PC-9 (cell line): ENCODE measurements around the gene SLFNL1. TPM values are rescaled to one million over a fixed set of nuclear protein-coding genes. Genes with fewer than 3 reads are reported as not detected.

ENCODE experiments used
- BruUV-seq: library from RNA; stranded (reverse); fragments of 400-500 nt; replicated peaks from 2 replicates; lab custom pipeline; 2021; lab: Mats Ljungman, UMichigan
- CTCF ChIA-PET: fragments of 300-600 bp; sonication (Branson Sonifier 250); formaldehyde crosslinking; loops from one replicate; lab custom pipeline; 2022; ENCODE audit warnings: antibody characterized with exemption; lab: Charles Lee
- POLR2A ChIA-PET: fragments of 300-600 bp; sonication (Branson Sonifier 250); formaldehyde crosslinking; loops from one replicate; lab custom pipeline; 2022; ENCODE audit warnings: antibody characterized with exemption; ENCODE audit not compliant: unreplicated experiment; lab: Charles Lee
- DNase-seq, 2 experiments: peaks; one replicate each; pipeline versions ENCODE4 v3.0.0 to v3.0.0-alpha.2; 2015 to 2022; ENCODE audit warnings: mixed read lengths in 1 of 2
- H2AFZ ChIP-seq: fragments of 200-600 bp; sonication (generic); 2 replicates; pipeline ENCODE4 v1.8.1; 2017; ENCODE audit warnings: antibody characterized with exemption
- H3F3A ChIP-seq: fragments of 200-600 bp; sonication (generic); 2 replicates; pipeline ENCODE4 v1.8.1; 2017; ENCODE audit warnings: antibody characterized with exemption, mild to moderate bottlenecking, low read depth; ENCODE audit not compliant: insufficient read depth
- H3K27ac ChIP-seq: fragments of 200-600 bp; sonication (generic); 2 replicates; pipeline ENCODE4 v1.6.1; 2016; ENCODE audit warnings: mixed run types
- H3K27me3 ChIP-seq: fragments of 200-600 bp; sonication (generic); 2 replicates; pipeline ENCODE4 v1.6.1; 2016; ENCODE audit warnings: low read depth, mixed run types; ENCODE audit not compliant: insufficient read depth
- H3K36me3 ChIP-seq: fragments of 200-600 bp; sonication (generic); 2 replicates; pipeline ENCODE4 v1.6.1; 2016; ENCODE audit warnings: low read depth, mixed run types
- H3K4me1 ChIP-seq: fragments of 200-600 bp; sonication (generic); replicated peaks from 2 replicates; pipeline ENCODE4 v1.6.1; 2016; ENCODE audit warnings: mixed run types; ENCODE audit not compliant: insufficient read depth
- H3K4me2 ChIP-seq: fragments of 200-600 bp; sonication (generic); 2 replicates; pipeline ENCODE4 v1.6.1; 2017; ENCODE audit warnings: mixed run types
- H3K4me3 ChIP-seq: fragments of 200-600 bp; sonication (generic); 2 replicates; pipeline ENCODE4 v1.6.1; 2016; ENCODE audit warnings: mixed run types
- H3K79me2 ChIP-seq: fragments of 200-600 bp; sonication (generic); 2 replicates; pipeline ENCODE4 v1.6.1; 2017; ENCODE audit warnings: low read depth, mixed run types
- H3K9me2 ChIP-seq: fragments of 200-600 bp; sonication (generic); 2 replicates; pipeline ENCODE4 v1.8.1; 2017; ENCODE audit warnings: mild to moderate bottlenecking; ENCODE audit not compliant: insufficient read depth
- H3K9me3 ChIP-seq: fragments of 200-600 bp; sonication (generic); 2 replicates; pipeline ENCODE4 v1.8.1; 2016; ENCODE audit warnings: low read depth; ENCODE audit not compliant: insufficient read depth
- H4K20me1 ChIP-seq: fragments of 200-600 bp; sonication (generic); 2 replicates; pipeline ENCODE4 v1.8.1; 2017; ENCODE audit not compliant: insufficient read depth
- CTCF ChIP-seq: fragments of 200-600 bp; sonication (generic); conservative IDR thresholded peaks from 2 replicates; pipeline ENCODE4 v1.6.1; 2017; ENCODE audit warnings: mixed run types, antibody characterized with exemption, mild to moderate bottlenecking, moderate library complexity
- EZH2 ChIP-seq: fragments of 200-600 bp; sonication (generic); IDR thresholded peaks from 2 replicates; pipeline ENCODE4 v1.8.0; 2017; ENCODE audit warnings: antibody characterized with exemption, low read depth
- intact Hi-C: fragments of 100-400 bp; cut with micrococcal nuclease; formaldehyde crosslinking; loops from one replicate; pipeline ENCODE4 v1.10.0; 2022; ENCODE audit not compliant: unreplicated experiment
- total RNA-seq: library from RNA; stranded (reverse); gene quantifications from 2 replicates; pipeline ENCODE4 v1.2.3, GENCODE V29; 2021

SLFNL1 gene
- total RNA-seq, 1 experiment from 2014 or later: 0.41 TPM

GRCh38 chr1:41015897-41016470 lies 5.5 kb downstream of the SLFNL1 start:
- Histone ChIP-seq H2AFZ (no peak overlapping the region), H3K9me3 (no peaks in the 10 kb centered on the region), H3F3A (peaks cover 2% of the 10 kb centered on the region; the same call in 1 of the 2 replicates), H3K79me2 (no peaks in the 10 kb centered on the region), H3K4me1 (no peaks in the 10 kb centered on the region), H3K9me2 (no peaks in the 10 kb centered on the region), H3K4me3 (no peak overlapping the region), H3K27ac (no peak overlapping the region), H3K36me3 (peaks cover 17% of the 10 kb centered on the region; the same call in 1 of the 2 replicates), H3K4me2 (no peak overlapping the region), H3K27me3 (no peaks in the 10 kb centered on the region), H4K20me1 (no peaks in the 10 kb centered on the region; the same call in 1 of the 2 replicates)
- no peak for DNase-seq
- TF ChIP-seq CTCF: no peak
- TF ChIP-seq EZH2: no peak
- intact Hi-C loops: no loop called here
- BruUV-seq: no TSS peak
- ChIA-PET POLR2A (interaction anchor here (0.6 kb wide), 1 partner anchor 178 kb away, joined by 3 read pairs; no protein-coding TSS in a partner anchor), CTCF (interaction anchor here (0.5 kb wide), 1 partner anchor 106 kb away, joined by 4 read pairs; no protein-coding TSS in a partner anchor)

- intact Hi-C loops: no loop called here
- TF ChIP-seq CTCF: no peak
- TF ChIP-seq EZH2: no peak
- ChIA-PET CTCF (no interaction called here), POLR2A (interaction anchor here (0.6 kb wide), 1 partner anchor 178 kb away, joined by 3 read pairs; no protein-coding TSS in a partner anchor)
- no peak for DNase-seq
- Histone ChIP-seq H3K27ac (no peak overlapping the region), H3K79me2 (no peaks in the 10 kb centered on the region), H3K4me3 (no peak overlapping the region), H4K20me1 (peaks cover 3% of the 10 kb centered on the region; the same call in 1 of the 2 replicates), H3F3A (no peaks in the 10 kb centered on the region; the same call in 1 of the 2 replicates), H2AFZ (no peak overlapping the region), H3K4me2 (no peak overlapping the region), H3K36me3 (peaks cover 18% of the 10 kb centered on the region; the same call in 1 of the 2 replicates), H3K27me3 (no peaks in the 10 kb centered on the region), H3K9me2 (no peaks in the 10 kb centered on the region), H3K9me3 (no peaks in the 10 kb centered on the region), H3K4me1 (no peaks in the 10 kb centered on the region)
- no TSS peak for BruUV-seq
Observed at GRCh38 chr1:41015281-41015896, 6.1 kb downstream of the SLFNL1 start.

GRCh38 chr1:41014871-41015270 lies 6.7 kb downstream of the SLFNL1 start:
- DNase-seq: no peak
- TF ChIP-seq CTCF: no peak
- no peak for TF ChIP-seq EZH2
- no peak overlapping the region for H2AFZ ChIP-seq
- H3K27me3 ChIP-seq: no peaks in the 10 kb centered on the region
- POLR2A ChIA-PET: no interaction called here
- CTCF ChIA-PET: no interaction called here
- peaks cover 5% of the 10 kb centered on the region; the same call in 1 of the 2 replicates for H4K20me1 ChIP-seq
- H3K9me3 ChIP-seq: no peaks in the 10 kb centered on the region
- no peak overlapping the region for H3K4me2 ChIP-seq
- H3F3A ChIP-seq: no peaks in the 10 kb centered on the region; the same call in 1 of the 2 replicates
- no peaks in the 10 kb centered on the region for H3K79me2 ChIP-seq
- no peak overlapping the region for H3K27ac ChIP-seq
- H3K4me3 ChIP-seq: no peak overlapping the region
- intact Hi-C loops: no loop called here
- no TSS peak for BruUV-seq
- H3K9me2 ChIP-seq: no peaks in the 10 kb centered on the region
- H3K36me3 ChIP-seq: peaks cover 18% of the 10 kb centered on the region; the same call in 1 of the 2 replicates
- no peaks in the 10 kb centered on the region for H3K4me1 ChIP-seq
